PC-9 (cell line): Measurements from ENCODE around the gene PCDHAC1. TPM values are rescaled to one million over a fixed set of nuclear protein-coding genes. Genes with fewer than 3 reads are reported as not detected.

ENCODE experiments used
- BruUV-seq: library from RNA; stranded (reverse); fragments of 400-500 nt; replicated peaks from 2 replicates; lab custom pipeline; 2021; lab: Mats Ljungman, UMichigan
- CTCF ChIA-PET: fragments of 300-600 bp; sonication (Branson Sonifier 250); formaldehyde crosslinking; loops from one replicate; lab custom pipeline; 2022; ENCODE audit warnings: antibody characterized with exemption; lab: Charles Lee
- POLR2A ChIA-PET: fragments of 300-600 bp; sonication (Branson Sonifier 250); formaldehyde crosslinking; loops from one replicate; lab custom pipeline; 2022; ENCODE audit warnings: antibody characterized with exemption; ENCODE audit not compliant: unreplicated experiment; lab: Charles Lee
- DNase-seq, 2 experiments: peaks; one replicate each; pipeline versions ENCODE4 v3.0.0 to v3.0.0-alpha.2; 2015 to 2022; ENCODE audit warnings: mixed read lengths in 1 of 2
- H2AFZ ChIP-seq: fragments of 200-600 bp; sonication (generic); 2 replicates; pipeline ENCODE4 v1.8.1; 2017; ENCODE audit warnings: antibody characterized with exemption
- H3F3A ChIP-seq: fragments of 200-600 bp; sonication (generic); 2 replicates; pipeline ENCODE4 v1.8.1; 2017; ENCODE audit warnings: antibody characterized with exemption, mild to moderate bottlenecking, low read depth; ENCODE audit not compliant: insufficient read depth
- H3K27ac ChIP-seq: fragments of 200-600 bp; sonication (generic); 2 replicates; pipeline ENCODE4 v1.6.1; 2016; ENCODE audit warnings: mixed run types
- H3K27me3 ChIP-seq: fragments of 200-600 bp; sonication (generic); 2 replicates; pipeline ENCODE4 v1.6.1; 2016; ENCODE audit warnings: low read depth, mixed run types; ENCODE audit not compliant: insufficient read depth
- H3K36me3 ChIP-seq: fragments of 200-600 bp; sonication (generic); 2 replicates; pipeline ENCODE4 v1.6.1; 2016; ENCODE audit warnings: low read depth, mixed run types
- H3K4me1 ChIP-seq: fragments of 200-600 bp; sonication (generic); replicated peaks from 2 replicates; pipeline ENCODE4 v1.6.1; 2016; ENCODE audit warnings: mixed run types; ENCODE audit not compliant: insufficient read depth
- H3K4me2 ChIP-seq: fragments of 200-600 bp; sonication (generic); 2 replicates; pipeline ENCODE4 v1.6.1; 2017; ENCODE audit warnings: mixed run types
- H3K4me3 ChIP-seq: fragments of 200-600 bp; sonication (generic); 2 replicates; pipeline ENCODE4 v1.6.1; 2016; ENCODE audit warnings: mixed run types
- H3K79me2 ChIP-seq: fragments of 200-600 bp; sonication (generic); 2 replicates; pipeline ENCODE4 v1.6.1; 2017; ENCODE audit warnings: low read depth, mixed run types
- H3K9me2 ChIP-seq: fragments of 200-600 bp; sonication (generic); 2 replicates; pipeline ENCODE4 v1.8.1; 2017; ENCODE audit warnings: mild to moderate bottlenecking; ENCODE audit not compliant: insufficient read depth
- H3K9me3 ChIP-seq: fragments of 200-600 bp; sonication (generic); 2 replicates; pipeline ENCODE4 v1.8.1; 2016; ENCODE audit warnings: low read depth; ENCODE audit not compliant: insufficient read depth
- H4K20me1 ChIP-seq: fragments of 200-600 bp; sonication (generic); 2 replicates; pipeline ENCODE4 v1.8.1; 2017; ENCODE audit not compliant: insufficient read depth
- EZH2 ChIP-seq: fragments of 200-600 bp; sonication (generic); IDR thresholded peaks from 2 replicates; pipeline ENCODE4 v1.8.0; 2017; ENCODE audit warnings: antibody characterized with exemption, low read depth
- intact Hi-C: fragments of 100-400 bp; cut with micrococcal nuclease; formaldehyde crosslinking; loops from one replicate; pipeline ENCODE4 v1.10.0; 2022; ENCODE audit not compliant: unreplicated experiment
- total RNA-seq: library from RNA; stranded (reverse); gene quantifications from 2 replicates; pipeline ENCODE4 v1.2.3, GENCODE V29; 2021
- TF ChIP-seq, protein P1 (sequence below): fragments of 200-600 bp; sonication (generic); conservative IDR thresholded peaks from 2 replicates; pipeline ENCODE4 v1.6.1; 2017; ENCODE audit warnings: mixed run types, antibody characterized with exemption, mild to moderate bottlenecking, moderate library complexity

The PCDHAC1 gene
- total RNA-seq, 1 experiment from 2014 or later = 0.90 TPM

DNA sequence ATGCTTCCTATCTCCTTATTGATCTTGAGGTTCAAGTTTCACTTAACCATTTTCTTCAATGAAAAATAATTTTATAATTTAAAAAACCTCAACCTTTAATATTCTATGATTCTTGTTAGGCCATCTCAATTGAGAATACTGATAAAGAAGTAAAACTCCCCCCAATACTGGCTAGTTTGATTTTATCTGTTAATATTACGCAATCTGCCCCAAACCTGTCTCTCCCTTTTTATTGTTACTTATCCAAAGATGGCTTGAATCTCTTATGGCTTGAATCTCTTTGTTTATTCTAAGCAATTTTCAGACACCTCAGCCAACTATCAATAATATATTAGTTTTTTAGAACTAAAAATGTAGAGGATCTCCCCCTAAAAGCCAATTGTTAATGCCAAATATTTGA lies 36.1 kb downstream of the PCDHAC1 start:
- Histone ChIP-seq H2AFZ (no peak overlapping the region), H3K4me2 (no peak overlapping the region), H3K4me3 (no peak overlapping the region), H3K27me3 (no peaks in the 10 kb centered on the region), H3K4me1 (no peaks in the 10 kb centered on the region), H4K20me1 (no peaks in the 10 kb centered on the region), H3F3A (no peaks in the 10 kb centered on the region), H3K27ac (no peak overlapping the region), H3K9me2 (no peaks in the 10 kb centered on the region), H3K36me3 (no peaks in the 10 kb centered on the region), H3K79me2 (no peaks in the 10 kb centered on the region), H3K9me3 (no peaks in the 10 kb centered on the region)
- no TSS peak for BruUV-seq
- DNase-seq = no peak
- intact Hi-C loops = no loop called here
- ChIA-PET POLR2A (no interaction called here), CTCF (no interaction called here)
- TF ChIP-seq, protein P1, sequence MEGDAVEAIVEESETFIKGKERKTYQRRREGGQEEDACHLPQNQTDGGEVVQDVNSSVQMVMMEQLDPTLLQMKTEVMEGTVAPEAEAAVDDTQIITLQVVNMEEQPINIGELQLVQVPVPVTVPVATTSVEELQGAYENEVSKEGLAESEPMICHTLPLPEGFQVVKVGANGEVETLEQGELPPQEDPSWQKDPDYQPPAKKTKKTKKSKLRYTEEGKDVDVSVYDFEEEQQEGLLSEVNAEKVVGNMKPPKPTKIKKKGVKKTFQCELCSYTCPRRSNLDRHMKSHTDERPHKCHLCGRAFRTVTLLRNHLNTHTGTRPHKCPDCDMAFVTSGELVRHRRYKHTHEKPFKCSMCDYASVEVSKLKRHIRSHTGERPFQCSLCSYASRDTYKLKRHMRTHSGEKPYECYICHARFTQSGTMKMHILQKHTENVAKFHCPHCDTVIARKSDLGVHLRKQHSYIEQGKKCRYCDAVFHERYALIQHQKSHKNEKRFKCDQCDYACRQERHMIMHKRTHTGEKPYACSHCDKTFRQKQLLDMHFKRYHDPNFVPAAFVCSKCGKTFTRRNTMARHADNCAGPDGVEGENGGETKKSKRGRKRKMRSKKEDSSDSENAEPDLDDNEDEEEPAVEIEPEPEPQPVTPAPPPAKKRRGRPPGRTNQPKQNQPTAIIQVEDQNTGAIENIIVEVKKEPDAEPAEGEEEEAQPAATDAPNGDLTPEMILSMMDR = no peak
- no peak for TF ChIP-seq EZH2

DNA sequence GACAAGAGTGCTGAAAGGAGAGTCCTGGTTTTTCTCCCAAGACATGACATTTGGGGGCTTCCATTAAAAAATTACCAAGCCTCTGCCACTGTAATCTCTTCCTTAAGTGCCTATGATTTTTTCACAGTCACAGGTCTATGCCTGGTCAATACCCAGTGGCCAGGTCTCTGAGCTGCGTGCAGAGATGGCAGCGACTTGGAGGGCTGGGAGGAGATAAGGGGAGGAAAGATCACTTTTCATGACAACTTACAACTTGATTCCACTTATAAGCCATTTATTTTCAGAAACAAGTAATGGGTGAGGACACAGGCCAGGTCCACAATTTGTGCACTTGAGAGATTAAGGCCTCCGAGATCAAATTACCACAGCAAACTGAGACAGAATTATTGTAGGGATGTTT lies 38.3 kb downstream of the PCDHAC1 start:
- intact Hi-C loops = no loop called here
- Histone ChIP-seq H3K9me2 (no peaks in the 10 kb centered on the region), H4K20me1 (no peaks in the 10 kb centered on the region), H3K27ac (no peak overlapping the region), H2AFZ (no peak overlapping the region), H3K4me1 (no peaks in the 10 kb centered on the region), H3K4me2 (no peak overlapping the region), H3K36me3 (no peaks in the 10 kb centered on the region), H3K4me3 (no peak overlapping the region), H3K79me2 (no peaks in the 10 kb centered on the region), H3K9me3 (no peaks in the 10 kb centered on the region), H3K27me3 (no peaks in the 10 kb centered on the region), H3F3A (no peaks in the 10 kb centered on the region)
- BruUV-seq = no TSS peak
- ChIA-PET POLR2A (no interaction called here), CTCF (no interaction called here)
- TF ChIP-seq, protein P1 = no peak
- no peak for TF ChIP-seq EZH2
- DNase-seq = no peak

DNA sequence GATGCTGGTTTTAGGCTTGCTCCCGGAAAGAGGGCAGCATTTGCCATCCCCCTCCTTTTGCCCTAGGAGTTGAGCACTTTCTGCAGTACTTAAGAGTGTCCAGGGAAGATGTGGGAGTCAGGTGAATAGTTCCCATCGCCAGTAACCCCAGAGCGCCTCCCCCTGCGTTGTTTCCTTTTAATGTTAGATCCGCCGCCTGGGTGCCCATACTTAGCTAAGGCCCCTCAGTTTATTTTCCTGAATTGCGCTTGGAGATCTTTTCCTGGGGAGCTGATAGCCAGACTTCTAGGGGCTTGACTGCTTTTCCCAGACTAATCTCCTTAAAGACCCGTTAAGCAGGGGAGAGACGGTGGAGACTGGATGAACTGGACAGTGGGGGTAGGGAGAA lies 39.8 kb downstream of the PCDHAC1 start:
- Histone ChIP-seq H3K36me3 (no peaks in the 10 kb centered on the region), H3K4me1 (no peaks in the 10 kb centered on the region), H2AFZ (peak overlapping the region; percentile 73), H3K4me2 (peak overlapping the region; percentile 74), H3K79me2 (no peaks in the 10 kb centered on the region), H3F3A (no peaks in the 10 kb centered on the region), H3K4me3 (peak overlapping the region; percentile 58), H3K27ac (no peak overlapping the region), H3K27me3 (no peaks in the 10 kb centered on the region), H3K9me2 (no peaks in the 10 kb centered on the region), H3K9me3 (no peaks in the 10 kb centered on the region), H4K20me1 (no peaks in the 10 kb centered on the region)
- POLR2A ChIA-PET = interaction anchor here (0.6 kb wide), 2 partner anchors 22 to 318 kb away, joined by 3 read pairs; partner anchors contain the start of gene IK
- BruUV-seq = no TSS peak
- intact Hi-C loops = loop anchor here (1.0 kb wide), 1 partner anchor 38 kb away; no protein-coding TSS in a partner anchor
- TF ChIP-seq EZH2 = no peak
- TF ChIP-seq, protein P1 = no peak
- no peak for DNase-seq
- CTCF ChIA-PET = interaction anchor here (0.7 to 1.2 kb wide), 2 partner anchors 74 to 129 kb away, joined by 3 to 6 read pairs; partner anchors contain the start of gene PCDHB2
